Measurements from ENCODE around the gene TMED10.

GRCh38 chr14:75214558-75214957 lies 38.1 kb upstream of the TMED10 start:
- TF ChIP-seq POLR2A (IDR thresholded peaks at IDR 0.05) = no peak
- TF ChIP-seq CTCF (IDR thresholded peaks at IDR 0.05) = no peak
